ENCODE measurements around the gene BIN1. TPM values are rescaled to one million over a fixed set of nuclear protein-coding genes. Genes with fewer than 3 reads are reported as not detected.

BIN1 gene
- total RNA-seq, 1 experiment from 2014 or later = 90.4 TPM

- no peaks in the 10 kb centered on the region for H3K4me1 ChIP-seq
- no peaks in the 10 kb centered on the region for H3K9me3 ChIP-seq (replicated peaks)
- no peak overlapping the region for H3K27ac ChIP-seq
- no peak overlapping the region for H3K4me3 ChIP-seq
- no peaks in the 10 kb centered on the region for H3K27me3 ChIP-seq
- H3K36me3 ChIP-seq = no peaks in the 10 kb centered on the region
- no peak for DNase-seq
Measured at GRCh38 chr2:127008265-127009015, 98.5 kb downstream of the BIN1 start.

GRCh38 chr2:127007652-127008051 is 99.3 kb downstream of the BIN1 start:
- H3K36me3 ChIP-seq = no peaks in the 10 kb centered on the region
- H3K27ac ChIP-seq = no peak overlapping the region
- H3K9me3 ChIP-seq (replicated peaks) = no peaks in the 10 kb centered on the region
- no peak for DNase-seq
- no peaks in the 10 kb centered on the region for H3K4me1 ChIP-seq
- H3K27me3 ChIP-seq = no peaks in the 10 kb centered on the region
- H3K4me3 ChIP-seq = no peak overlapping the region

- H3K4me3 ChIP-seq = no peak overlapping the region
- no peaks in the 10 kb centered on the region for H3K9me3 ChIP-seq (replicated peaks)
- H3K4me1 ChIP-seq = no peaks in the 10 kb centered on the region
- no peaks in the 10 kb centered on the region for H3K27me3 ChIP-seq
- H3K27ac ChIP-seq = no peak overlapping the region
- H3K36me3 ChIP-seq = no peaks in the 10 kb centered on the region
- no peak for DNase-seq
Measured at GRCh38 chr2:127006962-127007361, 100.0 kb downstream of the BIN1 start.

- Histone ChIP-seq H3K9me3 (replicated peaks) (no peaks in the 10 kb centered on the region), H3K4me3 (no peak overlapping the region), H3K36me3 (no peaks in the 10 kb centered on the region), H3K4me1 (no peaks in the 10 kb centered on the region), H3K27ac (no peak overlapping the region), H3K27me3 (peaks cover 1% of the 10 kb centered on the region; the same call in 1 of the 2 replicates)
- no peak for DNase-seq
Measured at GRCh38 chr2:127004893-127005600, 101.9 kb downstream of the BIN1 start.

GRCh38 chr2:127003070-127003800 is 103.7 kb downstream of the BIN1 start:
- Histone ChIP-seq H3K36me3 (no peaks in the 10 kb centered on the region), H3K4me3 (no peak overlapping the region), H3K27ac (no peak overlapping the region), H3K27me3 (peaks cover 5% of the 10 kb centered on the region; the same call in 1 of the 2 replicates), H3K9me3 (replicated peaks) (no peaks in the 10 kb centered on the region), H3K4me1 (no peaks in the 10 kb centered on the region)
- DNase-seq = no peak

- Histone ChIP-seq H3K27ac (no peak overlapping the region), H3K4me1 (no peaks in the 10 kb centered on the region), H3K4me3 (no peak overlapping the region), H3K36me3 (no peaks in the 10 kb centered on the region), H3K9me3 (replicated peaks) (no peaks in the 10 kb centered on the region), H3K27me3 (peaks cover 5% of the 10 kb centered on the region; the same call in 1 of the 2 replicates)
- no peak for DNase-seq
Measured at GRCh38 chr2:127001751-127002150, 105.2 kb downstream of the BIN1 start.

- Histone ChIP-seq H3K36me3 (no peaks in the 10 kb centered on the region), H3K4me1 (no peaks in the 10 kb centered on the region), H3K4me3 (no peak overlapping the region), H3K9me3 (replicated peaks) (no peaks in the 10 kb centered on the region), H3K27me3 (peaks cover 5% of the 10 kb centered on the region; the same call in 1 of the 2 replicates), H3K27ac (no peak overlapping the region)
- no peak for DNase-seq
Measured at GRCh38 chr2:127000937-127001336, 106.0 kb downstream of the BIN1 start.

- Histone ChIP-seq H3K36me3 (no peaks in the 10 kb centered on the region), H3K27me3 (peaks cover 5% of the 10 kb centered on the region; the same call in 1 of the 2 replicates), H3K4me1 (no peaks in the 10 kb centered on the region), H3K9me3 (replicated peaks) (no peaks in the 10 kb centered on the region), H3K27ac (no peak overlapping the region), H3K4me3 (no peak overlapping the region)
- DNase-seq = no peak
Measured at GRCh38 chr2:127000194-127000593, 106.8 kb downstream of the BIN1 start.

GRCh38 chr2:126999106-126999756 is 107.7 kb downstream of the BIN1 start:
- no peaks in the 10 kb centered on the region for H3K36me3 ChIP-seq
- no peak for DNase-seq
- peaks cover 5% of the 10 kb centered on the region; the same call in 1 of the 2 replicates for H3K27me3 ChIP-seq
- no peaks in the 10 kb centered on the region for H3K4me1 ChIP-seq
- no peak overlapping the region for H3K4me3 ChIP-seq
- H3K27ac ChIP-seq = no peak overlapping the region
- H3K9me3 ChIP-seq (replicated peaks) = no peaks in the 10 kb centered on the region

- H3K4me3 ChIP-seq = no peak overlapping the region
- peaks cover 5% of the 10 kb centered on the region; the same call in 1 of the 2 replicates for H3K27me3 ChIP-seq
- no peaks in the 10 kb centered on the region for H3K9me3 ChIP-seq (replicated peaks)
- H3K27ac ChIP-seq = no peak overlapping the region
- DNase-seq = no peak
- H3K4me1 ChIP-seq = no peaks in the 10 kb centered on the region
- no peaks in the 10 kb centered on the region for H3K36me3 ChIP-seq
Measured at GRCh38 chr2:126998486-126998885, 108.5 kb downstream of the BIN1 start.

Other genes with a start within 250 kb of the BIN1 start
- not detected in 2 replicates for gene TEX51, start 208.3 kb downstream of the BIN1 start, total RNA-seq (2014; rRNA removed; shearing (Covaris generic))
- 0.30 and 0.35 TPM in 2 replicates for gene CYP27C1, start 113.1 kb upstream of the BIN1 start, total RNA-seq (2014; rRNA removed; shearing (Covaris generic))
- 43.0 and 46.9 TPM in 2 replicates for gene ERCC3, start 187.0 kb upstream of the BIN1 start, total RNA-seq (2014; rRNA removed; shearing (Covaris generic))